C4-2B (cell line): ENCODE results near the gene DDX6.

Experiments used
- H3K27ac ChIP-seq: fragments of 450-650 bp; 2 replicates; pipeline ENCODE4 v1.5.1; 2017
- ZFX ChIP-seq: fragments of 450-650 bp; IDR thresholded peaks from 2 replicates; pipeline ENCODE4 v1.6.1; 2017
- TF ChIP-seq, protein P1 (sequence below): fragments of 450-650 bp; conservative IDR thresholded peaks from 2 replicates; pipeline ENCODE4 v1.5.1; 2017; ENCODE audit warnings: mild to moderate bottlenecking

The DDX6 gene

DNA sequence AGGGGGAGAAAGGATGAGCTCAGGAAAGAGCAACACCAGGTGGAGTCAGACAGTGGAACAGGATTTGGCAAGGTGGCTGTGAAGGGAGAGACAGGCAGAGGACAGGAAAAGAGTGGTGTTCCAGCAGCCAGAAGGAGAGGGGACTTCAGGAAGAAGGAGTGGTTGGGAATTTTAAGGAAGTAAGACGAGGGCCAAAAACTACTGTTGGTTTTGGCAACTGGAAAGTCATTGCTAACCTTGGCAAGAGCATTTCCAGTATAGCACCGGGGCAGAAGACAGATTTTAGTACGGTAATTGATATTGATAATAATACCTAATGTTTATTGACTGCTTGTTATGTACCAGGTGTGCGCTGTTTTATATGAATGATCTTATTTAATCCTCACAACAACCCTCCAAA, 15.4 kb upstream of the DDX6 start:
- no peak overlapping the region; the same call in 1 of the 2 replicates for H3K27ac ChIP-seq
- TF ChIP-seq ZFX, result no peak
- TF ChIP-seq, protein P1, sequence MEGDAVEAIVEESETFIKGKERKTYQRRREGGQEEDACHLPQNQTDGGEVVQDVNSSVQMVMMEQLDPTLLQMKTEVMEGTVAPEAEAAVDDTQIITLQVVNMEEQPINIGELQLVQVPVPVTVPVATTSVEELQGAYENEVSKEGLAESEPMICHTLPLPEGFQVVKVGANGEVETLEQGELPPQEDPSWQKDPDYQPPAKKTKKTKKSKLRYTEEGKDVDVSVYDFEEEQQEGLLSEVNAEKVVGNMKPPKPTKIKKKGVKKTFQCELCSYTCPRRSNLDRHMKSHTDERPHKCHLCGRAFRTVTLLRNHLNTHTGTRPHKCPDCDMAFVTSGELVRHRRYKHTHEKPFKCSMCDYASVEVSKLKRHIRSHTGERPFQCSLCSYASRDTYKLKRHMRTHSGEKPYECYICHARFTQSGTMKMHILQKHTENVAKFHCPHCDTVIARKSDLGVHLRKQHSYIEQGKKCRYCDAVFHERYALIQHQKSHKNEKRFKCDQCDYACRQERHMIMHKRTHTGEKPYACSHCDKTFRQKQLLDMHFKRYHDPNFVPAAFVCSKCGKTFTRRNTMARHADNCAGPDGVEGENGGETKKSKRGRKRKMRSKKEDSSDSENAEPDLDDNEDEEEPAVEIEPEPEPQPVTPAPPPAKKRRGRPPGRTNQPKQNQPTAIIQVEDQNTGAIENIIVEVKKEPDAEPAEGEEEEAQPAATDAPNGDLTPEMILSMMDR, result no peak

DNA sequence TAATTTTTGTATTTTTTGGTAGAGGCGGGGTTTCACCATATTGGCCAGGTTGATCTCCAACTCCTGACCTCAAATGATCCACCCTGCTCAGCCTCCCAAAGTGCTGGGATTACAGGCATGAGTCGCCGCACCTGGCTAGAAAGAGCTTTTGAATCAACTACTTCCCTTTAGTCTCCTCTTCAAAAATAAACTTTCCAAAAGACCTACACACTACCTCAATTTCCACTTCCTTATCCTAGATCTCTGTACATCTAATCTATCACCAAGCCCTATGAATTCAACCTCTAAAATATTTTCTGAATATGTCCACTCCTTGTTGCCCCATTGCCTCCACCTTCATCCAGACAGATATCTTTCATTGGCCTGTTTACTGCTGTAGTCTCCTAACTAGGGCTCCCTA, 13.1 kb upstream of the DDX6 start:
- no peak for TF ChIP-seq ZFX
- H3K27ac ChIP-seq, result no peak overlapping the region

DNA sequence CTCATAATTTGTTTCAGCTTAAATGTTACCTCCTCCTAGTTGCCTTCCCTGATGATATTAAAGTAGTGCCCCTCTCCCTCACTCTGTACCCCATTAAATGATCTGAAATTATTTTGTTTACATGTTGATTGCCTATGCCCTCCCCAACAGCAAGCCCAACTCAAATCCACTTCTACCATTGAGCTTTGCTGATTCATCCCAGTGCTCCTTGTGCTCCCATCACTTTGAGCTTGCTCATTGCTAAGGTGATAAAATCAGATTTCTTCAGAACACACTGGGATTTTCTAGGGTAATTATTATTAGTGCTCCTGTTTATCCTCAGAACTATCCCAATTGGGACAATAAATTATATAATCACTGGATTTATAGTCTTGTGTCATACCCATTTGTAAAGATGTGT, 8.4 kb upstream of the DDX6 start:
- no peak overlapping the region for H3K27ac ChIP-seq
- no peak for TF ChIP-seq ZFX

DNA sequence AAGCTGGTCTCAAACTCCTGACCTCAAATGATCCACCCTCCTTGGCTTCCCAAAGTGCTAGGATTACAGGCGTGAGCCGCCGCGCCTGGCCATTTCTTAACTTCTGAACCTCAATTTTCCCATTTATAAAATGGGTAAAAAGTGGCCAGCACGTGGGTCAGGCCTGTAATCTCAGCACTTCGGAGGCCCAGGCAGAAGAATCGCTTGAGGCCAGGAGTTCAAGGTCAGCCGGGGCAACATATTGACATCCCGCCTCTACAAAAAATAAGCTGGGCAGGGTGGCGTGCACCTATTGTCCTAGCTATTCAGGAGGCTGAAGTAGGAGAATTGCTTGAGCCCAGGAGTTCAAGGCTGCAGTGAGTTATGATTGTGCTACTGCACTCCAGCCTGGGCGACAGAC, 6.5 kb upstream of the DDX6 start:
- TF ChIP-seq, protein P1, result no peak
- no peak for TF ChIP-seq ZFX
- no peak overlapping the region for H3K27ac ChIP-seq

DNA sequence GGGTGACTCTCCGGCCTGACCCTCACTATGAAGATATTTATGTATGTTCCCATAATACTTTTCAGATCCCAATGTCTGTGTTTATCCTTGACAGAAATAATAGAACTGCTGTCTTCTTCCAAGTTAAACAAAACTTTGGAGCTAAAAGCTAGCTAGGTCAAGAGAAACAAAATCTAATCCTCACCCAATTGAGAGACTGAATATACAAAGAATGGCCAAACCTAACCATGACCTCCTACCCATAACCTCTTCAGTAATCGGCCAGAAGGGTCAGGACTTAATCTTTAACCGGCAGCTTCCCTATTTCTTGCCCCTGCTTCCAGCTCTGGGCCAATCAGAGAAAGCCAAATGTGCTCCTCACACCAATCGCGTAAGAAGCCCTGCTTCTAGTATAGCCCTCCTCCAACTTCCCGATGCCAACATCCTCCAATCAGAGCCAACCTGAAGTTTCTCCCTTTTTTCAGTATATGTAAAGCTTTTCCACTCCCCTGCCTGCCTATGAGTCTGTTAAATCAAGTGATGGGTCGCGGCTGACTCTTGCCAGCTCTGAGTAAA, 1.7 kb upstream of the DDX6 start:
- H3K27ac ChIP-seq, result peak overlapping the region; percentile 96
- TF ChIP-seq ZFX, result no peak
- TF ChIP-seq, protein P1, result no peak

DNA sequence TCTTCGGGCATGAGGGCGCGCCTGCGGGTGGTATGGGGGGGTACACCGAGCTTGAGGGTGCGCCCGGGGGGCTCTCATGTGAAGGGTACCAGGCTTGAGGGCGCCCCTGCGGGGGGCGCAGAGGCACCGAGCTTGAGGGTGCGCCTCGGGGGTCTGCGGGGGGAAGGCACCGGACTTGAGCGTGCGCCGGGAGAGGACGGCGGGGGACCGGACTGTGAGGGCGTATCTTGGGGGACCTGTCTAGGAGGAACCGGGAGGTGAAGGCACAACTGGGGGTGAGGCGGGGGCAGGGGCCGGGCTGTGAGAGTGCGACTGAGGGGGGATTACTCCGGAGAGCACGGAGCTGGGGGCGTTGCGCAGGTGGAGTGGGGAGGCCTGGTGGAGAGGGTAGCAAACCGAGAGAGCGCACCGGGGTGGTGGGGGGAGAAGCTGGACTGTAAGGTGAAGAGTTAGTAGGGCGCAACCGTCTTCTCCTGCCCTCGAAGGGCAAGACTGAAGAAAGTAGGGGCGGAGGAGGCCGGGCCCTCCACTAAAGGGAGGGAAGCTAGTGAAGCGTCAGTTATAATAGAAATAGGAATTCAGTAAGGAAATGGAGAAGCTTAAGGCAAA, 1.1 kb upstream of the DDX6 start:
- peak overlapping the region; percentile 96 for H3K27ac ChIP-seq
- TF ChIP-seq, protein P1, result no peak
- no peak for TF ChIP-seq ZFX

DNA sequence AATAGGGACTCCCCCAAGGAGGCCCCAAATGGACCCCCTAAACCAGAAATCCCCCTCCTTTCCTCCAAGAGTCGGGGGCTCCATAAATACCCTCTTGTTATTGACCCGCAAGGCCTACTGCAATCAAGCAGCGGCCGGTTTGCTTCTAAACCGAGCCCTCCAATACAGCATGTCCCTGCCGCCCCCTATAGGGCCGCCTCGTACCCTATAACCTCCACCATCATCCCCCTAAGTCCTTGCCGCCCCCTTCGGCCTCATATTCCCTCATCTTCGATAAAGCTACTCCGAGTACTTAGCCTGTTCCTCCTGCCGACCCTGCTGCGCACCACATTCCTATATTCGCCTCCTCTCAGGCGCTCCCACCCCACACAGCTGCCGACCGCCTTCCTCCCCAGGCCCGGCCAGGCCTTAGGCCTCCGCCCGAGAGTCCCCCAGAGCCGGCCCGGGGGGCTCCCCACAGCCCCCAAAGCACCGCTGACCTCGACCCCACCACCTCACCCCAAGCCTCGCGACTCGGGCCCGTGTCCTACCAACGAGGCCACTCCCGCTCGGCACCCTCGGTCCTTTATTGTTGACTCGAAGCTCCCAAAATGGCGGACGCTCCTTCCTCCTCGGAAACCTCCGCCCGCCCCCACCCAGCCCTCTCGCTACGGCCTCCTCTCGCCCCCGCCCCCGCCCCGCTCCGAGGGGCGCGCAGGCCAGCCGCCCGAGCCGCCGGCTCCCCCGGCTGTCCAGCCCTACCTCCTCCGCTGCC, 430 bp downstream of the DDX6 start:
- TF ChIP-seq, protein P1, result peak; percentile 6; the same call in 1 of the 2 replicates
- TF ChIP-seq ZFX, result peak; percentile 88
- H3K27ac ChIP-seq, result peak overlapping the region; percentile 96

DNA sequence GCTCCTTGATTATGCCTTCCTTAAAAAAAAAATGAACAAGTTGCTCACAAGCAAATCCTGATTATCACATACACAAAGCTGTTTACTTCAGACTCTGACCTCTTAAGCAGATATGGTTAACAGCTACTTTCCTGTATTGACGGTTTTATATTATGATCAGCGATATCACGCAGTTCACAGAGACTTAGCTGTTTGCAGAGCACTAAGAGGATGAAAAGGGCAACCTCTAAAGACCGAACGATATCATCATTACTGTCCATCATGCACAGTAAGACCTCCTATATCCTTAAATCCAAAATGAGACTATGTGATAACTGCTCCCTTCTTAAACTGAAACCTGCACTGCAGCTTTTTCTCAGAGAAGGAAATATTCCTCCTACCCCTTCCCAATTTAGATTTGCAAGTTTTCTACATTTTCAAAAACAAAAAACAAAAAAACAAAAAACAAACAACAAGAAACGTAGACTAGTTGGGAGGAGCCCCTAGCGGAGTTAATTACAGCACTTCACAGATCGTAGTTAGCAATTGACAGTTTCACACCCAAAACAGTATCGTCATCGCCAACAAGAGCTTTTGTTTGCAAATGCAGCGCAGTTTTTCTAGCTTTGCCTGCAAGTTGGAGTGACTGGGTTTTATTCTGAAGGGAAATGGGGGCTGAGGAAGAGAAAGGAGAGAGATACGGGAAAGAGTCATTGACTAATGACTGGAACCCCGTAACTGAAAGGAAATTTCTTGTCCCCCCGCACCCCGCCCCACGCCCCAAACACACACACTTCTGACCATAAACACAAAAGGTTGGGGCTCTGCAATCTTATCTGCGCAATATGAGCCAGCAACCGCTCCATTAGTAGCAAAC, 1.2 kb downstream of the DDX6 start:
- TF ChIP-seq, protein P1, result no peak
- TF ChIP-seq ZFX, result no peak
- H3K27ac ChIP-seq, result peak overlapping the region; percentile 96
